ENCODE results near the gene SOHLH2.

The SOHLH2 gene

DNA sequence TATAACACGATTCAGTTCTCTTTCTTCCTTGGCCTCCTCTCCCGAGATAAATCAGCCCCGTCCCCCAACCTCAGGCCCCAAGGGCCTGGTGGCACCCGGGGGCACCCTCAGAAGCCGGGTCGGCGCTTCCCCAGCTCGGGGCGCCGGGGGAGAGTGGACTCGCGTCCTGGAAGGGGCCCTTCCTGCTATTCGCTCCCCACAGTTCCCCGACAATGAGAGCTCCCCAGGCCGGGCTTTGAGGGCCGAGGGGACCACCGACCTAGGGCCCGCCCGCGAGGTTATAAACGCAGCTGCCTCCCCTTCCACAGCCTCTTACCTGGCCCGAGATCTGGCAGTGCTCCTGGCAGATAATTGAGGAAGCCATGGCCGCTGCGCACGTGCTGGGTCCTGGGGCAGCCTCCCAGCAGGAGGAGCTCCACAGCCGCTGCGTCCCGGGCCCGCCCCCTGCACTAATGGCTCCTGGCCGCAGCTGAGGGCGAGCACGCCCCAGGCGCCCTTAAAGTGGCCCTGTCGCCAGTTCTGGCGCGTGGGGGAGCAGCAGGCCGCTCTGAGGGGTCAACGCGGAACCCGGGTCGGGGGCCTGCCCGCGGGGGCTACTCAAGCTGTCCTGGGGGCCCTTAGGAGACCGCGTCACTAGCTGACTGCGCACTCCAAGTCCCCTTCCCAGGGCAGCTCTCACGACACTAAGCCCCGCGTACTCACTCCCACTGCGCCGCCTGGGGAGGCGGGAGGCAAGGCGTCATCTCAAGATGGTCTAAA lies at the start of gene SOHLH2:
TSS of gene SOHLH2 (minus strand) at position 394 of the 759 bp plus-strand sequence. CDS start at position 364, 30 bp downstream.
- DNase-seq = no peak

DNA sequence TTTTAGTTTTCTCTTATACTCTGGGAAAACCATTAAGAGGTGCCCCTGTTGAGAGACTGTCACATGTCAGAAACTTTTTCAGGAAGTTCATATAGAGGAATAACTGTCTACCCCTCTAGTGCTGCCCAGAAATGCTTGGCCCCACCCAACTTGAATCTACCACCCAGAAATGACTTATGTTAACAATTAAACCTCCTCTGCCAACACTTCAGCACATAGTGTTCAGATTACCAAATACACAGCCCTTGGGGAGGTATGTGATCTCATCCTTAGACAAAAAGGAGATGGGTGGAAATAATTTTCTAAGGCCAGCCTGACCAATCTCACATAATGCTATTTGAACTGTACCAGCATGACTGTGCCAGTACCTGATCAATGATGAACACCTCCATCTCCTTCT lies 47.6 kb upstream of the SOHLH2 start:
- no peak for DNase-seq

DNA sequence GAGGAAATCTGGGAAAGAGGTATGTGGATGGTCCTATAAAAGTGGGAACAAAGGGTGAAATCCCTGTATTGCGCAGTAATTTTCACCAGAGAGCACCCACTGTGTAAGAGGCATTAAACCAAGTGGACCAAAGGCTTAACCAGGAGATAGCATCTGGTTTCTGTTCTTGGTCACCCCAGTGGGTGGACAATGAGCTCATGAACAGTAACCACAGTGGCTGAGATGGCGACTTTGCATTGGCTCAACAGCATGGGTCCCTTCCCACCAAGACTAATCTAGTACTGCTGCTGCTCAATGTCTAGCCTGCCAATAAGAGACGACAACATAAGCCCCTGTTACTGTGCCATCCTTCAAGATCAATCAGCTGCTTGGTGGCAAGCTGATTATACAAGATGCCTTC lies 46.7 kb upstream of the SOHLH2 start:
- no peak for DNase-seq

- no peak for DNase-seq
Observed at GRCh38 chr13:36259361-36260137, 45.2 kb upstream of the SOHLH2 start.

DNA sequence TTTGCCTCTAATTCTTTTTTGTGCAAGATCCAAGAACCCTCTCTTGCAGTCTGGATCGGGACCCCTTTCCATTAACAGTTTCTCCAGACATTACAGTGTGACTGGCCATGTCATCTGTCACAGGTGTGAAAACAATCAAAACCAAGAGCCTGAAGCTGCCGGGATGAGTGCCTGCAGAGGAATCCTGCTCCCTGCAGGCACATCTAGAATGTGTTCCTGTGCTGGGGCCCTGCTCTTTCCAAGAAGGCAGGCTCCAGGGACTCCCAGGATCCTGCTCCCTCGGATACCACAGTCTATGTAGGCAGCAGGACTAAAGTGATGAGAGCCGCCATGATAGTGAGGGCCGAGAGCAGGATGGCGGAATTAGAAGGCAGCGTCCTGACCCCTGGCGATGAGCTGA lies 44.5 kb upstream of the SOHLH2 start:
- no peak for DNase-seq

GRCh38 chr13:36251526-36251925 lies 37.2 kb upstream of the SOHLH2 start:
- DNase-seq = no peak

DNA sequence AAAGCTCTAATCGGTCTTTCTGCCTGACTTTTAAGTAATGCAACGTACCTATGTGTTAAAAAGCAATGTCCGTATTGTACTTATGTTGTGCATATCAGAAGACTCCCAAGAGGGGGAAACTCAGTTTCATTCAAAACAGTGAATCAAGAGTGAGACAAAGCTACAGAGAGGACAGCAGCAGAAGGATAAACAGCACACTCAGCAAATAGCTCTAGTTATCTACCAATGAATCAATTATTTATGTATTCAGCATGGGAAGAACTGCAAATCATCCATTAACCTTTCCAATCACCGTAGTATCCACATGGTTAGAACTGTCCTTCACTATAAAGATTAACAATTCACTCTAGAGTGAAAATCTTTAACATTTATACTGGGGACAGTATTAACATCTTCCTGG lies 36.7 kb upstream of the SOHLH2 start:
- DNase-seq = no peak

DNA sequence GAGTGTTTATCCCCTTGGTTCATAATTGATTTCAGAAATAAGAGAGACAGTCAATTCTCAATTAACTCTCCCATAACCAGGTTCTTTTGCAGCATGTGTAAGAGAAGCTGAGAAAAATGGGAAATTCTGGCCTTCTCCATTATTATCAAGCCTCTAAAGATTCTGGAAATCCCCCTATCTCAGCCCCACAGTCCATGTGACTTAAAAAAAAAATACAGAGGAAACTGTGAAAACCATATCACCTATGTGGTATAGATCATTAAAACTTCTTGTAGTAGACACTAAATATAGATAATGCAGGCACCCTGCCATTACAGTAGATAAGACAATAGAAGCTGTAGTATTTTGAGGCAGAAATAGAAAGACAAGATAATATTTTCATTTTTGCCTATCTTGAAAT lies 34.3 kb upstream of the SOHLH2 start:
- DNase-seq = no peak

DNA sequence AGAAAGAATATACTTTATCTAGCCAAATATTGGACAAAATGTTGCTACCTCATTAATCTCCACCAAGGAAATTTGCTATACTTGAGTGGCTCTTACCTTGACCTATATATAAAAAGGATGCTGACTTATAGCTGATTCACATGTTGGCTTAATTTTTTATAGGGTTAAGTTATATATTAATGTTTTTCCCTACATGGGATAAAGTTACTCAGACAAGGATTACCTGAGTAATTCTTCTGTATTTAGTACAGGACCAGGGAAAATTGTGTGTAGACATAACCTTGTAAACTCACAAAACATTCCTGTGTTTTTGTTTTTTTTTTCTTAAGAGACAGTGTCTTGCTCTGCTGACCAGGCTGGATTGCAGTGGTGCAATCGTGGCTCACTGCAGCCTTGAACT lies 30.6 kb upstream of the SOHLH2 start:
- DNase-seq = no peak

GRCh38 chr13:36244073-36244472 lies 29.7 kb upstream of the SOHLH2 start:
- no peak for DNase-seq

- no peak for DNase-seq
Observed at GRCh38 chr13:36242761-36243160, 28.4 kb upstream of the SOHLH2 start.

DNA sequence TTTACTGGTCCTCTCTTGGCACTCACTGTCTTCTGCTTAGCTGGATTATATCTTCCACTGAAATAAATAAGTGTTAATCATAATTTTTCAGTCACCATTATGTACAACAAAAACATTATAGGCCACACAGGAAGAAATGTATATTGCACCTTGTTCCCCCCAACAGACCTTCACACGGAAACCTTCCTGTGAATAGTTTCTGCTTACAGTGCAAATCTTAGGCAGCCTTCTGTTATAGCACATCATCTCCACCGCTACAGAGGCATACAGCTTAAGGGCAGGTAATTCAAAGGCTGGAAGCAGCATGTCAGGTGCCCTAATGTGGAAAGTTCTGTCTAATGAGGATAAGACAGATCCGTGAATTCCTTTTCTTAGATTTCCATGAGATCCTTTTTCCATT lies 16.9 kb upstream of the SOHLH2 start:
- DNase-seq = no peak

DNA sequence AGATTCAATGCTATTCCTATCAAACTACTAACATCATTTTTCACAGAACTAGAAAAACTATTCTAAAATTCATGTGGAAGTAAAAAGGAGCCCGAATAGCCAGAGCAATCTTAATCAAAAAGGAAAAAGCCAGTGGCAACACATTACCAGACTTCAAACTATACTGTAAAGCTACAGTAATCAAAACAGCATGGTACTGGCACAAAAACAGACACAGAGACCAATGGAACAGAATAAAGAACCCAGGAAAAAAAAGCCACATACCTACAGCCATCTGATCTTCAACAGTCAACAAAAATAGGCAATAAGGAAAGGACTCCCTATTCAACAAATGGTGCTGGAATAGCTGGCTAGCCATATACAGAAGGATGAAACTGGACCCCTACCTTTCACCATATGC lies 10.4 kb upstream of the SOHLH2 start:
- DNase-seq = no peak

DNA sequence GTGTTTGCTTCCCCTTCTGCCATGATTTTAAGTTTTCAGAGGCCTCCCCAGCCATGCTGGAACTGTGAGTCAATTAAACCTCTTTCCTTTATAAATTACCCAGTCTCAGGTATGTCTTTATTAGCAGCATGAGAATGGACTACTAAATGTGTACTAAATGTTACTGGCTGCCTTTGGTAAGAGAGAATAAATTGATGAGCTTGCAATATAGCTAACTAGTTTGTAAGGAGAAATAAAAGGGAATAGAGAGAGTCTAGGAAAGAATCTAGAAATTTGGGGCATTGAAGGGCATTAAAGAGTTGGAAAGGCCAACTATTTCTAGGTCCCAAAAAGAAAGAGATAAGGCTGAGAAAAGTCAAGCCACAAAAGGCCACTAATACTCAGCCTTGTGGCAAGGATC lies 5.5 kb upstream of the SOHLH2 start:
- DNase-seq = no peak

- DNase-seq = no peak
Observed at GRCh38 chr13:36217456-36217855, 3.1 kb upstream of the SOHLH2 start.

DNA sequence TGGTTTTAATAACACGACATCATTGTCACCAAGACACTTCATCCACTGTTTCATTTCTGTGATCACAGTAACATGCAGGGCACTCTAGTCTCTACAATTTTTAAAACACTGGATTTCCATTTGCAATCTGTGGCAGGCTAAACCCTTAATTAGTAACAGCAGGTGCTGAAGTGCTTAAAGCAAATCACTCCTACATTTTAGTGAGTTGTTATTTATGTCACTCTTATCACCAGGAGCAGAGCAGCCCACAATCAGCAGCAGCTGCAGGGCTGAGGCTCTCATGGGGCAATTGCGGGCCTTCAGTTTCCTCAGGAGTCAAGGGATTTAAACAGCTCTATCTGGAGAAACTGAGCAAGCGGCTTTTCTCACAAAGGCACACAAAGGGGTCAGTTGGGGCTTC lies 1.6 kb downstream of the SOHLH2 start:
- DNase-seq = no peak

DNA sequence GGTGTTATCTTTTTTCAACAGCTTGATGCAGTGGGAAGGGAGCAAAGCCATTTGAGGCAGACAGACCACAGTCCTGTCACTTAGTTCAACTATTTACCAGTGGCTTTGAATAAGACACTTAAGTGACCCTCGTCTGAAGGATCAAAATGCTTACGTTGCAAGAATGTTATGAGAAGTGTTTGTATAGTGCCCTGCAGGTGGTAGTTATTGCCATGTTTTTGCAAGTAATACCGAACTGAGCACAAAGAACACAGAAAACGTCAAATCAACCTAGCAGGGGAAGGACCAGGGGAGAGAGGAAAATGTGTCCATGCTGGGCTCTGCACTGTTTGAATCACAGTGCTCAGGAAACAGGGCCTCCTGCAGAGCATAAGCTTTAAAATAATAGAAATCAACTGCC lies 2.8 kb downstream of the SOHLH2 start:
- DNase-seq = no peak

DNA sequence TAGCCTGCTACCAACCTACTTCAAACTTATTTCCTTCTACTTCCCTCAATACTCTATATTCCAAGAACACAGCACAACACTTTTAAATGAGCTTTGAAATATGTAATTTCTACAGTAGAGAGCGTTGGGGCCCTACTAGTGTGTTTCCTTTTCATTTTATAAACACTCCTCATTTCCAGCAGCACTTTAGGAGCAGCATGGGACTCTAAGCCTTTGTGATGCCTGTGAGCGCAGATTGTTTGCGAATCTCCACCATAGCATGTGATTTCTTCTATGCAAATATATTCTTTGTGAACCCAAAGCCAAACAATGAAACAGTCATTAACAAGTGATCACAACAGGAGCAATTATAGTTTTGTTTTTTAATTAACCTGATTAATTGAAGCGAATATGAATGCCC lies 3.6 kb downstream of the SOHLH2 start:
- DNase-seq = no peak

GRCh38 chr13:36207672-36208071 lies 6.7 kb downstream of the SOHLH2 start:
- no peak for DNase-seq

DNA sequence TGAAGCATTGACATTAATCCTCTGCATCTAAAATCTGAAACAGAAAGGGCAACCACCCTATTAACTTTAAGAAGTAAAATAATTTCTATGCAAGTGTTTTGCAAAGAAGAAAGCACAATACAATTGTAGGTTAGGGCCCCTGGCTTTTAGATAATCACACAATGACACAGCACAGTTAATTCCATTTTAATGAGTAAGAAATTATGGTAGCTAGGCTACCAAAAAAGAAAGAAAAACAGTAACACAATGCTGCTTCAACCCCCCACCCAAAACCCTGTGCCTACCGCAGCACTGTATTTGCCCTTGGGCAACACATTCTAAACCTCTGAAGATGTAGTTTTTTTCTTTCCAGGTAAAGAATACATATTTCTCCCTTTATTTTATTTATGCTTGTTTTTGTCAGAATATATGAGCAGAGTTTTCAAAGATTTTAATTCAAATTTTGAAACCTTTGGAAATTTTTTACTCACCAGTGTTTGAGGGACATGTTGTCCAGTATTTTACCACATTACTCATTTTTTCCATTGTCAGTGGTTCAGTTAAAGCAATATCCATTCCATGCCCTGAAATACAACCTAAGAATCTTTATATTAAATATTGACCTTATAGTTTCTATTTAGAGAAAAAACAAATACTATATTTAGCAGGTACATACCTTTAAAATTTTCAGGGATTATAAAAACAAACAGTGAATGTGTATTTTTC lies 21.1 kb downstream of the SOHLH2 start:
- DNase-seq = no peak

DNA sequence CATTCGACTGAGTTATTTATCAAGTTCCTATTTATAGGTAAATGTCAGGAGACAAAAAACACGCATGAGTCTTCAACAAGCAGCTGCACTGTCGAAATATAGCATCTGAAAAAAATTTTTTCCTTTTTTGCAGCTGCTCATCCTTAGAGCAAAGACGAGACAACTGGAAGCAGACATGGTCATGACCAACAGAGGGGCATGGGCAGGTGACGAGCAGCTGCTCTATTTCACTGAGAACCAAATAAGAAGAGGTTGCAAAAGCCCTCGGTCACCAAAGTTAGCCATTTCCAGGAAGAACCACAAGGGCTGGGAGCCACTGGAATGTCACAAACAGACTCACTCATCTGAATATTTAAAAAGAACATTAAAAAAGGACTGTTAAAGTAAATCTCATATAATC lies 22.2 kb downstream of the SOHLH2 start:
- no peak for DNase-seq

GRCh38 chr13:36190771-36191170 lies 23.6 kb downstream of the SOHLH2 start:
- no peak for DNase-seq

DNA sequence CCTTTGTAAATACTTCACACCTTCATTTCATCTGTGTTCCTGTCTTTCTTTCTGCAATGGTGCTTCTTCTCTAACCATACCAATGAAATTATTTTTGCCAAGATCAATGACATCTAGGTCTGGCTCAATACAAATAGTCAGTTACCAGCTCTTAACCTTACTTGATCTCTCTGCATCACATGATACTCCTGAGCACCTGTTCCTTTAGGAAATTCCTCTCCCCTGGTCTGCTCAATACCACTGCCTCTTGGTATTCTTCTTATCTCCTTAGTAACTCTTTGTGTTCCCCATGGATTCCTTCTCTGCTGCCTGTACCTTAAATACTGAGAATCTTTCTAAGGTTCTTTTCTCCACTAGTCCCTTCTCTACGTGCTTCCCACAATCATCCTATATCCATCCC lies 25.9 kb downstream of the SOHLH2 start:
- DNase-seq = no peak

DNA sequence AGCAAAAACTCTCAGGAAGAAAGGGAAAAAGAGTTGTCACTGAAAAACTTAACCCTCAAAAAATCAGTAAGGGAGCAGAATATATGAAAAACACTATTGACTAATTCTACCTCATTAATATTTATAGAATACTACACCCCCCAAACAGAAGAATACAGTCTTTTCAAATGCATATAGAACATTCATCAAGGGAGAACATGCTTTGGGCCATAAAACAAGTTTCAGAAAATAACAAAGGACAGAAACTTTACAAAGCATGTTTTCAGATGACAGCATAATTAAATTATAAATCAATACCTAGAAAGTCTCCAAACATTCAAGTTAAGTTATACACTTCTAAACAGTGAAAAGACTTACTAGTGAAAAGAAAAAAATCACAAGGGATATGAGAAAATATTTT lies 30.5 kb downstream of the SOHLH2 start:
- DNase-seq = no peak
